HG03045 (cell line): ENCODE results near the gene CDH4.
"Not testable (repeated sequence)": the region's sequence is repeated elsewhere in the genome, so short reads cannot be mapped to it uniquely, and the experiment has no call there.

Experiments
- ATAC-seq: cut with Tn5 transposase; IDR thresholded peaks from one replicate; pipeline ENCODE4 v1.9.1; 2021; ENCODE audit warnings: mild to moderate bottlenecking, moderate library complexity; ENCODE audit not compliant: unreplicated experiment

CDH4 gene

DNA sequence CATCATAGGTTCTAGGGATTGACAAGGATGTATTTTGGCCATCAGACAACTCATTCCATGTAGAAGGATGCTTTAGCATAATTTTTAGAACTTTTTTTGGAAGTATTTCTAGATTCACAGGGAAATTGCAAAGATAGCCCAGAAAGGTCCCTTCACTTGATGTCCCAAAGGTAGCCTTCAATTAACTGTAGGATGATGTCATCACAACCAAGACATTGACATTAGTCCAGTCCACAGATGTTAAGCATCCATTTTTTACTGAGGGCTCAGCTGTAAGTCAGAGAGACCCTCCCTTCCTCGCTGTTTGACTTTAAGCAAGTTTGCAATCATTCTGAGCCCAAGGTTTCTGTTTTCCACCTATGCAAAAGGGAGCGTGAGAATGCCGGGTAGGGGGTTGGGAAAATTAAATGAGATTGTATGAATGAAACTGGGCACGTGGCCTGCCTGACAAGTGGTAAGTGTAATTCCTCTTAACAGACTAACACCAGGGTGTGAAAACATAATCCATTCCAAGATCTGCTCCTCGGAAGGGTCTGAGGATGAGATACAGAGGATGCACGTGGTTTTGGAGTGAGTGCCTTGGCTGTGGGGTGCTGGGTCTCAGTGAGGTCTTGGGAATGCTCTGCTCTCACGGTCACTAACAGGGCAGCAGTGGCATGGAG is 126.8 kb downstream of the CDH4 start:
- ATAC-seq: no peak

DNA sequence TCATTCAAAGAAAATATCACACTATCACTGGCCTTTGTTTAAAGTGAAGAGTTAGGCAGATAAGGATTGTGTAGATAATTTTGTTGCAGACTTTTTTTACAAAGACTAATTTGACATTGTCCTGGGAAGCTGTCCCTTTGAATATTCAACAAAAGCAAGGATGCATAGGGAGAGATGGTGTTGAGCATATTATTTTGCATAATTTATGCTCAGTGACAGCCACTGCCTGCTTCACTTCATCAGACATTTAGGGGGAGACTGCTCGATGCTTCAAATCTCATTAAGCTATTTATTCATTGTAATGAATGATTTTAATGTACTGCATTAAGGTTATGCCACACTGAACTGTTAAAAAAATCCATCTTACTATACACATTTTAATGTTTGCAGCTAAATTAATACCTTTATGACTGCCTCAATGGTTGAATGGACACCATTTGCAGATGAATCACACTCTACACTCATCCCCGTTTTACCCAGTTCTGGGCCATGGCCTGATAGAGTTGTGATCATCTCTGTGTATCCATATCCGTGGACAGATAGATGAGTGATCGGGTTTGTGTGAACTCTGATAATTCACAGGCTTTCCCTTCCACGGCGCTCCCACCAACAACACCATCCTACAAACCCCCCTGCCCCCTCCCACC is 128.0 kb downstream of the CDH4 start:
- ATAC-seq: no peak

DNA sequence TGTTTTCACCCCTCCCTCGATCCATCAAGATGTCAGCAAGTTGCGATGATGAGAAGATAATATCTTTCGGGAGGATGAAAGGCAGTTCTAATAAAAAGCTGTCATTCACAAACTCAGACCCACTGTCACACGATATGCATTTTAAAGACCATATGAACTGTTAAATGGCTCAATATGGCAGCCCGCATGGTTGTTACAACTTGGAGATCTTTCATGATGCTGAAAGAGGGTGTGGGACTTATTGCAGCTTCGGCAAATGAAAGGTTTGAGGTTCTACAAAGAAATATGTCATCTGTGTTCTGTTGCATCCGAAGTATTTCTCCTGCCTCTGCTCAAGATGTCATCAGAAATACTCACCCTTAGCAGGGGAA is 128.5 kb downstream of the CDH4 start:
- ATAC-seq: no peak

DNA sequence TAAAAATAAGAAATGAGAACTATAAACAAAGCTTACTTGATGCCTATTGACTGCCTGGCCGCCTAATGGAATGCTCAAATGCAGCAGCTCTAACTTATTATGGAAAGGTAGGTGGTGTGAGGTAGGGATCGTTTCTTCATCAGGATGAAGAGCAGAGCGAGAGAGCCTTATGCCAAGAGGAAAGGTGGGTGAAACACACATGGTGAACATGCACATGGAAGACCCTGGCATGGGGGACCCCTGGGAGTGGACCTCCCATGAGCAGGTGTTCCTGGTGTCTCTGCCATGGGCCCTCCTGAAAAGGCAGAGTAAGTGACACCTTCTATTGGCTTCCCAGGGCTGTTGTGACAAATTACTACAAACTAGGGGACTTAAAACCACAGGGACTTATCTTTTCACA is 130.1 kb downstream of the CDH4 start:
- no peak for ATAC-seq

DNA sequence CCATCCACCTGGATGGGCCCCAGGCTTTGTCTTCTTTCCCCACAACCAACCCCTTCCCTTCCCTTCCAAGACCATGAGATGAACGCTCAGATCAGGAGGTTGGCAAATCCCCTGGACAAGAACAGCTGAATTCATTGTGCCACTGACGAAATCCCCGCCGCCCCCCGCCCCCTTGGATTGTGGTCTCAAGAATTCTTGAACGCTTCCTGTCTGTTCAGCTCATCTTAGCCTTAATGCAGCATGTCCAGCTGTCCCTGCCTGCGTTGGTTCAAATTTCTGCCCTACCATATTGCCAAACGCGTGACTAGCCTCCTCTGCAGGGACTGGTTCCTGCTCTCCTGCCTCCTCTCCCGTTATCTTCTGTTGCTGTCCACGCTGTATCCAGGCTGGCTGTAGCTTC is 133.2 kb downstream of the CDH4 start:
- no peak for ATAC-seq

DNA sequence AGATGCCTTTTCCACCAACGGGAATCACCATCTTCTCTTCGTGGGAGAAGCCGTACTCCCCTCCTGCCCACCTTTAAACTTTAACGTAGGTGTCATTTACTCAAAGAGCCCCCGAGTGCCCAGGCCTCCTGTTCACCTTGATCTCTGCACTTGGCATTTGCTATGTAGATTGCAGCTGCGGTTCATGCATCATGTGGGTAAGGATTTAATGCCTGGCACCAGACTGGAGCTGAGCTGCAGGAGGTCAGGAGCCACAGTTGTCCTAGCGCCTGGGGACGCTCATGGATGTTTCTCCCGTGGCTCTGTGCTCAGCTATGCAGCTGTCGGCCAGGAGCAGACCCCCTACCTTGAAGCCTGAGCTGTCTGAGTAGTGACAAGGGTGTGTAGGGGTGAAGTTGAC is 133.7 kb downstream of the CDH4 start:
- no peak for ATAC-seq

DNA sequence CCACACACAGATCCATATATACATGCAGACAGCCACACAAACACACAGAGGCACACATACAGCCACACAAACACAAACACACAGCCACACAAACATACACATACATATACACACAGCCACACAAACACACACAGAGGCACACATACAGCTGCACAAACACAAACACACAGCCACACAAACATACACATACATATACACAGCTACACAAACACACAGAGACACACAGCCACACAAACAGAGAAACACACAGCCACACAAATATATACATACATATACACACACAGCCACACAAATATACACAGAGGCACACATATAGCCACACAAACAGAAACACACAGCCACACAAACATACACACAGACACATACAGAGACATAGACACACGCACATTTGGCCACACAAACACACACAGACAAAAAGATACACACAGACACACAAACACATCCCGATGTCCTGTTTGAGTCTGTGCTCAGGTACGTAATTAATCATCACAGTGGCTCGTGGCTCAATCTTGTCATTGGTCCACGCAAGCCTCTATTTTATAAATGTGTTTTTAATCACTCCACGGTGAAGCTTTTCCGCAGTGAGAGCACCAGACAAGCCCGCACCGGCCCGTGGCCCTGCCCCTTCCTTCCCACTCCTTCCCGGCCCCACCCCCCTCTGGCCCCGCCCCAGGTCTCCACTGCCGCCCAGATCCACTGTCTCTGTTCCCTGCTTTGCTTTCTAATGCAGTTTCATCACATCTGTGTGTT is 135.3 kb downstream of the CDH4 start:
- no peak for ATAC-seq

DNA sequence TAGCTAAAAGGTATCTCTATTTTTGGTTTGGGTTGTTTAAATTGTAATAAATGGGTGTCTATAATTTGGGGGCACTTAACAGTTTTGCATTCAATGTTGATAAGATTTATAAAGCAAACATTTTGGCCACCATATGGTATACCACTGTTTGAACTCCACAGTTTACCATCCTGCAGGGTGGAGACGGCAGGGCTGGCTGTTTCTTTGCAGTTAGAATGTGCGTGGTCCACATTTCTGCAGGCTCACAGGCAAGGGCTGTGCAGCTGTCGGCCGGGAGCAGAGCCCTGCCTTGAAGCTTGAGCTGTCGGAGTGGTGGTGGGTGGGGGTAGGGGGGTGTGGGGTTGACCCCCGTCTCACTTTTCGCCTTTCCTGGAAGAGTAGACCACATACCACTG is 135.9 kb downstream of the CDH4 start:
- no peak for ATAC-seq

DNA sequence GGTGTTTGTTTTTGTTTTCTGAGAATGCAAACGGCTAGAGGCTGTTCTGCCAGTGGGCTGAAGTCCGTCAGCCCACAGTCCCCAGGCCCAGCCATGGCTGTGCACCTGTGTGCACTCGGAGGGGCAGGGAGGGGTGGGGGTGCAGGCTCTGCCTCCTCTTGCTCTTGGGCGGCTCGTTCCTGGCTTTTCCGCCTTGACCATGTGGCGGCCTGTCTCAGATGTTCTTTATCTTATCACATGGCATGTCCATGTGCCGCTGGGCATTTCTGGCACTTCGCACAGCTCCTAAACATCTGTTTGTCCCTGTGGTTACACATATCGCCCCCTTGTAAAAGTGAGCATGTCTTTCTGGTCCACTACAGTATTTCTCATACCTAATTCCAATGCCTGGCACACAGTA is 137.0 kb downstream of the CDH4 start:
- ATAC-seq: no peak

DNA sequence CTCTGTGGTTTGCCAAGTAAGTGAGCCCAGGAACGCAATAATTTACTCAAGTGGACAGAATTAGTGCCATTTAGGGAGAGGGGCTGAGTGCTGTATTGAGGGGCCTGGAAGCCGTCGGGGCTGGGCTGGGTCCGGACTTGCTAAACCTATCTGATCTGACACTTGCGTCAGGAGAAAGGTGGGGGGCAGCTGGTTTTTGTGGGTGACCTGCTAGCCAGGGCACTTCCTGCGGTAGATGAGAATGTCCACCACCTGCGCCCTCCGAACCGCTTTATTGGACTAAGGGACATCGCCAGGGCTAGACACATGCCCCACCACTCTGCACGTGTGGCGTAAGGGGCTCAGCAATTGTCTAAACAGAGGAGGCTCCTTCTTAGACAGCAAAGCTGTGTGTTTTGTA is 139.1 kb downstream of the CDH4 start:
- ATAC-seq: no peak

DNA sequence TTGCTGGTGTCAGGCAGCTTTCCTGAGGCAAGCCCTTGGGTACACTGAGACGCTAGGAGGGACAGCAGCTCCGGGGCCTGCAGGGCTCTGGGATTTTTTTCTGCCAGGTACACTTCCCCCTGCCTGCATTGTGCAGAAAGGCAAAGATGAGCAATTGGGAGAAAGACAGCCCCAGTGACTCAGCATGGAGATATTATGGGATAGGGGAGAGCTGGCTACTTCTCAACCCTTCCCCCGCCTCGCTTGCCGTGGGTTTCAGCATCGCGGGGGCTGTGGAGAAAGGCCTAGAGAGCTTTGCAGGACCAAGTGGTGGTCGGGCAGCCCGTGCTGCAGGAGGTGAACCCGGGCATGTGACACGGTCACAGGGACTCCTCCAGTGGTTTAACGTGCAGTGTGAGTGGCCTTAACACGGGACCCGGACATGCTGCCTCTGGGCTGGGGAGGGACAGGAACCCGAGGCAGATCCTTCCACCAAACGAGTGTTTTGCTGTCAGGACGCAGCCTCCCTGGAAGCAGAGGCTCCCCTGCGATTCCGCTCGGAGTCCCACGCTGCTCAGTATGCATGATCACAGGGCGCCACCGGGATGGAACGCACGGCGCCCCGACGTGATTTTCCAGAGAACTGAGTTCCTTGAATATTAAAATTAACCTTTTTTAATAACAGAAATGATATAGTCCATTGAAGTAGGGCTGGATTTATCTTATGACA is 139.9 kb downstream of the CDH4 start:
- ATAC-seq: no peak

DNA sequence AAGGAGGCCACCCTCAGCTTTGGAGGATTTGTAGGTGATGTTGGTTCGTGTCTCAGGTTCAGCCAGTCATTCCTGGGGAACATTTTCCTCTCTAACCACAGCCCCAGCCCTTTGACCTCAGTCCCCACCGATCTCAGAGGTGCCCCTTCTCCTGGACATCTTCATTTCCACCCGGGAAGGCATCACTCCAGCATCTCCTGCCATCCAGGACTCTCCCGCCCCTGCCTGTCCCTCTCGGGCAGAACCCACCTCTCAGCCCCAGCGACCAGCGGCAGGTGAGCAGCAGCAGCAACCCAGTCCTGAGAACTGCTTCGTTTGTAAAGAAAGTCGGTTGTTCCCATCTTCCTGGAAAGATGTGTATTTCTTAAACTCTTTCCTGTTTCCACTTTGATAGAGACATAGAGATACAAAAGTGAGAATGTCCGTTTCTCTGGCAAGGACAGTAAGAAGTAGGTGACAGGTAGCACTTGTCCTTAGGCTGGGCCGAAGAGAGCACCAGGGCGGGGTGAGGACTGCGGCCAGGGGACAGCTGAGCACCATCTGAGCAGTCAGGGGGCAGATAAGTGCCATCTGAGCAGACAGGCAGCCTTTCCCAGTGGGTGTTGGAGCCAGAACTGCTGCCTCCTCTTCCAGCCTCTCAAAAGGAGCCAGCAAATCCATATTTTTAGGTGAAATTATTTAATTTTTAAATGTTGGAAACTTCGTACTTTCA is 142.2 kb downstream of the CDH4 start:
- no peak for ATAC-seq

DNA sequence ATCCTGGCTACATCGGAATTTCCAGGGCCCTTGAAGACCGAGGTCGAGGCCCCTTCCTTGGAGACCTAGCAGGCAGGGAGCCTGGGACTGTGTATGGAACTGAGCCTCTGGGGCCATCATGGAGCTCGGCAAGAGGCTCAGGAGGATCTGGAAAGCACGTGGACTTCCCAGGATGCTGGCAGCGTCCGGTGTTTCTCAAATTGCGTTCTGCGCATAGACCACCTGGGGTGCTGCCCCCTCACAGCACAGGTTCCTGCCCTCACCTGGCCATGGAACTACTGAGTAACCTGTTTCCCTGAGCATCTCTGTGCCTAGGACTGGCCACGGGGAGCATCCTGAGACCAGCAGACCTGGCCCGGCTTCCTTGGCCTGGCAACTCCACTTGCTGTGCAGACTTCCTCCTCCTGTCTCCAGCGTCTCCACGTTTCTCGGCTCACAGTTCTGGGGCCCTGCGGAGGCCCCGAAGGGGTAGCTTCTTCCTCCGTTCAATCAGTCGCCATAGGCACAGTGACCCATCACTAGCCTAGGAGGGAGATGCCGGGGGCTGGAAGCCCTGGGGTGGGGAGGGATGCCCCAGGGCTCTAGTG is 144.3 kb downstream of the CDH4 start:
- no peak for ATAC-seq

DNA sequence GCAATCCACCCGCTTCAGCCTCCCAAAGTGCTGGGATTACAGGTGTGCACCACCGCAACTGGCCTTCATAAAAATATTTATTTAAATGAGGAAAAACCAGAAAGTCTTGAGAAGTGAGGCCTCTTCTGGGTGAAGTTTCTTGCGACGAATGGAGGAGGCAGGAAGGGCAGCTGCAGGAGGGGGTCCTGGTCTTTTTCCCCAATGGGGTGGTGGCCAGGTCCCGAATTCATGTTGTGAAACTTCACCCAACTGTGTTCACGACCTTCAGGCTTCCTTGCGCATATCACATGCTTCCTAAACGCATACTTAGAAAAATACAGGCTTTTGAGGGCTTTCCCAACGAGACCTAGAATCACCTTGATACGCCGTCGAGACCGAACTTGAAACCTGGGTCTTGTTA is 145.1 kb downstream of the CDH4 start:
- ATAC-seq: no peak

DNA sequence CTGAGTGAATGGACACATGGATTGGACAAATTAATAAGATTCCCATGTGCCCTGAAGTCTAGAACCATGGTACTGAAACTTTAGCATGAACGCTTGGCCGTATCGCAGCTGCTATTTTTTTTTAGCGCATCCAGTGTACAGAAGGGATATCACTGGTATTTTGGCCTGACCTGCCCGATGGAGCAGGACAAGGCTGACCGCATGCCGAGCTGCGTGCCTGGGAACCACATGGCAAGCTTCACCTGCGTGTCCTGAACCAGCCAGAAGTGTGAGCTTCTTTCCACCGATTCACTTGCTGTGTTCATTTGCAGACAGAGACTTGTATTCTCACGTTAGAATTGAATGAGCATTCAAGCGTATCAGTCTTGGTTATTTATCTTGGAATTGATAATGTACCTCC is 145.7 kb downstream of the CDH4 start:
- no peak for ATAC-seq

DNA sequence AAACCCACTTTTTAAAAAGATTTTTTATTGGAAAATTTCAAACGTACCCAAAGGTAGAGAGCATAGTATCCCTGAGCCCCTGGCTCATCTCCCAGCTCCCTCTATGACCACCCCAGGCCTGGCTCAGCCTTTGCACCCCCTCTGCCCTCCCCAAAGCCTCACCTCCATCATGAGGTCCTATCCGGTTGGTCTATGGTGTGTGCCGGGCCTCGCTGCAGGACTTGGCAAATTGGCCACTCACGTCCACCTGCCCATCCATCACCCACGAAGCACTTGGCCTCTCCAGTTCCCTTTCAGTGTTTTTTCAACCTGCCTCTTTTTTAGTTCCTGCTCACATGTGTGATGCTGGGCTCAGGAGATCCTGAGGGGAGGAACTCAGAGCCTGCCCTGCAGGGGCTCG is 147.4 kb downstream of the CDH4 start:
- ATAC-seq: no peak

DNA sequence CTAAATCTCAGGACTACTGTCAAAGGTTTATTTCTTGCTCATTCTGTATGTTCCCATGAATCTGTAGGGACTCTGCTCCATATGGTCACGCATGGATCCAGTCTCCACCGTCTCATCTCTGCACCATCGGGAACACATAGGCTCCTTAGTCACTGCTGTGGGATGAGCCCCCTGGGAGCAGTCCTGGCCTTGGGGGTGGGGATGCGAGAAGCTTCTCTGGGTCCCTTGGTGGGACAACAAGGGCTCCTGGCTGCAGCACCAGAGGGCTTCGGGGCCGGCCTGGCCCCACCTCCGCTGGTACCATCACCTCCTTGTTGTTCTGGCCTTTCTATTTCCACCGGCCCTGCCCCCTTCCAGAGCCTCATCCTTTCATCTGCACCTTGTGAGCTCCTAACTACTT is 148.4 kb downstream of the CDH4 start:
- ATAC-seq: no peak

DNA sequence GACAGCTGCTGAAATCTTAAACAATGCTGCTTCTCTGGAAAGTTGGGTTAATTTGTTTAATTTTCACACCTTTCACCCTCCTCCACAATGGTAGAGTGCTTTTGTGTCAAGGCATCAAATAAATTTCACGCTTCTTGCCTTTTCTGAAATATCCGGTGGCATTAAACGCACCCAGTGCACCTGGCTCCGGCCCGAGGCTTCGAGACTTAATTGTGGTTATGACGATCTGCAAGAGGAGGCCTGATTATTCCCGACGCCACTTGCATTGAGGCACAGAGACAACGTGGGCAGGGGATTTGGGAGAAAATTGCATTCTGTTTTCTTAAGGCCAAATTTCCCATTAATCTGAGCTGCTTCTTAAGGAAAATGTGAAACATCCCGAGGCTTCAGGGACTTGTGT is 152.2 kb downstream of the CDH4 start:
- no peak for ATAC-seq

DNA sequence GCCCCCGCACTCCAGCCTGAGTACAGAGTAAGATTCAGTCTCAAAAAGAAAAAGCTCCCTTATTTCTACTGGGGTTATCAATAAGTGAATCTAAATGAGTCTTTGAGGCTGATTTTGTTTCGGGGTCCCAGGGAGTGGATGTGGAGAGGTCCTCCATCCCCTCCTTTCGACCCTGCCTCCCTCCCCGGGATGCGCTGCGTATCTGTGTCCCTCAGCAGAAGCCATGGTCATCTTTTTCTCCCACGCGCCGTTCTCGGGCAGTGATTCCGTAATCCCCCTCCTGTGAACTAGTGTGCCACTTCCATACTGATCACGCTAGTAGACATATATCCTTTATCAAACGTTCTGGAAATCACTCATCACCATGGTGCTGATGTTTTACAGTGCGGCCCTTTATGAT is 152.9 kb downstream of the CDH4 start:
- ATAC-seq: no peak

DNA sequence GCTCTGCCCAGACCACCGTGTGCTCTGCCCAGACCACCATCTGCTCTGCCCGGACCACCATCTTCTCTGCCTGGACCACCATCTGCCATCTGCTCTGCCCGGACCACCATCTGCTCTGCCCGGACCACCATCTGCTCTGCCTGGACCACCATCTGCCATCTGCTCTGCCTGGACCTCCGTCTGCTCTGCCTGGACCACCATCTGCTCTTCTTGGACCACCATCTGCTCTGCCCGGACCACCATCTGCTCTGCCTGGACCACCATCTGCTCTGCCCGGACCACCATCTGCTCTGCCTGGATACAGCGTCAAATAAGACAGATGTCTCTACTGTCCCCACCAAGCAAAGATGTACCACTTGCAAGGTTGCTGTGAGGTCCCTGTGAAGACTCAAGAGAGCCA is 154.7 kb downstream of the CDH4 start:
- ATAC-seq: not testable (repeated sequence)

DNA sequence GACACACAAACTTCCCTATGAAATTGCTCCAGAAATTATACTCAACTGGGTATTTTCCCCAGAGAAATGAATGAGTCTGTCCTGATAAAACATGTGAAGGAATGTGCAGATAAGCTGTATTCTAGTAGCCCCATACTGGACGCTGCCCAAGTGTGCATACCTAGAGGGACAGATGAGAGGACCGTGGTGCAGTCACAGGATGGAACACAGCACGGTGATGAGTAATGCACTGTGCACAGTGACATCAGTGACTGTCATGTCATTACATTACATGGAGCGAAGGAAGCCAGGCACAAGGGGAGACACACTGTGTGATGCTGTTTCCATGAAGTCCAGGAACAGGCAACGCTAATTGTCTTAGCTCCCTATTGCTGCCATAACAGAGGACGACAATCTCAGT is 155.5 kb downstream of the CDH4 start:
- no peak for ATAC-seq
